HG03139 (cell line): Measurements from ENCODE around the gene DUOX2.
"Not testable (repeated sequence)": the region's sequence is repeated elsewhere in the genome, so short reads cannot be mapped to it uniquely, and the experiment has no call there.

Experiments used
- ATAC-seq: cut with Tn5 transposase; IDR thresholded peaks from one replicate; pipeline ENCODE4 v1.9.1; 2021; ENCODE audit not compliant: unreplicated experiment

Gene DUOX2

DNA sequence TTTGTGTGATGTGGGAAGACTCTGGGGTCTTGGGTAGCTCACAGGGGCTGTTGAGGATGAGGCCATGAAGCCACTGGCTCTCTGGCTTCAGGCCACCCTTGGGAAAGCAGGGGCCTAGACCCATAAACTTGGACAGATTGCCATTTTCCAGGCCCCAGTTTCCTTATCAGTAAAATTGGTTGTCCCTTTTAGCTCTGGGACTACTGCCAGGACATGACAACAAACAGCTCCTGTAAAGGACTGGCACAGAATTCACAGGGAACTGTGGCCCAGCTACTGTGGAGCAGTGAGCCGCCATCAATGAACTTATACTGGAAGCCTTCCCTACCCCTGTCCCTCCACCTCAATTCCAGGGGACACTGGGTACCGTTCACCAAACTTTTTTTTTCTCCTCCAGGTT is 36.6 kb downstream of the DUOX2 start:
- not testable (repeated sequence) for ATAC-seq

DNA sequence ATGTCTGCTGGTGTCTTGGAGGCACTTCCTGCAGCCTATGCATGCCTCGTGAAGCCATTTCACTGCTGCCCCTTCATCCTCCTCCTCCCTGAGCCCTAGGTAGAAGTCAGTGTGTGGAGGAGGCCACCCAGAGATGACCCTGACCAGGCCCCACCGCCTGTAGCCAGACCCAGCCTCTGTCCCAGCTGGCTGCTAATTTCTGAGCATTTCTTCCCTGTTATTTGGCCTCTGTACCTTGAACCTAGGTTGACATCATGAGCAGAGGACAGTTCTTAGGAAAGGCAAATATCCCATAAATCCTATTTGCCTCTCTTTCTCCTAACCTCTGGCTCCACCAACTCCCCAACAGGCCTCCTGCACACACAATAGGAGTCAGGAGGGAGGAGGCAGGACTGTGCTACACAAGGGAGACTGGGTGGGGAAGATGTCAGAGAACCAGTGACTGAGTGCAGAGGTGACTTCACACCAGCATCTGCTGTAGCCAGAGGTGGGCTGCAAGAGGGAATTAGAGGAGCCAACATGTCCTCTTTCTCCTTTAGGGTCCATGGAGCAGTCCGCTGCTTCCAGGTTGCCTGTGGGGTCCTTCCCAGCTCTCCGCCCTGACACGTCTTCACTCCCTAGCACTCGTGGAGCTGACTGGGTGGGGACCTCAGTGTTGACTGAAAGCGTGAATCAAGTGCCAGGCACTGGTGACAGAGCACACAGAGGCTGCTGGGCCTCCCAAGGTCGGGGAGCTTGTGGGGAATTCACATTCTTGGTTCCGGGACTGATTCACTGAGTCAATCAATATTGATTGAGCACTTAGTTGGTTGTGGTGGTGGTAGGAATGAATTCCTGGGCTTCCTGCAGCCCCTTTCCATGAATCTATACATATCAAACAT is 38.3 kb downstream of the DUOX2 start:
- ATAC-seq = not testable (repeated sequence)

DNA sequence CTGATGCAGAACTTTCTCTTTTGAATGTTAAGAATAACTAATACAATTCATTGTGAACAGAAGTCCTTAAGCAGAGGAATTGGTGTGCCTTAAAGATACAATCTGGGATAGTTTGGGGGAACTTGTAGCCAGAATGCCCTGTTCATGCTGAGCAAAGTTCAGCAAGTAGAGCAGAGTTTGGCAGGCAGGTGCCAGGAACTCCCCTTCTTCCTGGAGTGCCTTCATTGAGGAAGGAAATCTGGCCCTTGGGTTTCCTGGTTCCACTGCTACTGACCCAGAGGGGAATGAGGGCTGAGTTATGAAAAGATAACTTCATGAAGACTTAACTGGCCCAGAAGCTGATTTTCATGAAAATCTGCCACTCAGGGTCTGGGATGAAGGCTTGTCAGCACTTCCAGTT is 40.4 kb downstream of the DUOX2 start:
- ATAC-seq = not testable (repeated sequence)

DNA sequence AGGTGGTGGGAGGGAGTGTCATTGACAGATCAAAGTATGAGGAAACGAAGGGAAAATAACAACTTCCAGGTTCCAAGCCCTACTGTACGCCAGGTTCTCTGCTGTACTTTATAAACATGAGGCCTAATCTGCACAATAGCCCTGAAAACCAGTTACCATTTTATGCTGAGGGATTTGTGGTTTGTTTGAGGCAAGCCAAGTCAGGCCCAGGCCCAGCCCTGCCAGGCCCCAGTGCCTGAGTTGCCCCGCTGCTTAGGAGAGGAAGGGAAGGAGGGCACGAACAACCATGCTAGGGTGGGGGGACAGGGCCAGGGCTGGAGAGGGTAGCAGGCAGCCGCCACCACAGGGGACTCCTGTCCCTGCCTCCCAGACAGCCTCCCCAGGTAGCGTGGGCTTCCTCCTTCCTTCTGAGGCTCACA is 44.0 kb downstream of the DUOX2 start:
- not testable (repeated sequence) for ATAC-seq

DNA sequence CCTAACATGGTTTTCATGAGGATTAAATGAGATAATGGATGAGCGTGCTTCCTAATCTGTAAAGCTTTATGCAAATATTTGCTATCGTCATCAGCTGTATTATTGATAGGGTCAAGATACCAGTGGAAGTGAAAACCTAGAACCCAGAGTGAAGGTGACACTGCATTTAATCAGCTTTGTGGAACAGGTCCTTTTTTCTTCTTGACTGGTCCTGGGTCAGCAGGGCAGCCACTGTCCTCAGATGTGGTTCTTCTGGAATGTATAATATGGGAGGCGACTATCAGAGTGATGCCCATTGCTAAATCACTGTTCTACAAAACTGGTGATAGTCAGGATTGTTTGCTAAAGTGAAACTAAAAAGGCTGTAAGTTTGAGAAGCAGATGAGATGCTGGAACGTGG is 49.6 kb downstream of the DUOX2 start:
- no peak for ATAC-seq

DNA sequence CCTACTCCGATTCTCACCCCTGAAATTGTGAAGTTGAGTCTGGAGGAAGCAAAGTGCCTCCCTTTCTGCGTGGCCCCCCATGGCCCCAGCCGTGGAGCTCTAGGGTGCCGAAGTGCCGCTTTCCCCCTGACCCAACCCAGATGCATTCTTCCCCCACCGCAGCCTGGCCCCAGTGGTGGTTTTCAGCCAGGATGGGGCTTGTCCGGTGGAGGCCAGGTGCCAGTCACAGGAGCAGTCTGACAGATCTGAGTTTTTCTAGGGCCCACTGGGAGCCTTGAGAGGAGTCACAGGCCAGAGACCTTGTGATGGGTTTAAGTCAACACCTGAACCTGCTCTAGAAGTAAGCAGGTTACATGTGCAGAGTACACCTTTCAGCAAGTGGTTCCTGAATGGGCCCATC is 51.7 kb downstream of the DUOX2 start:
- ATAC-seq = not testable (repeated sequence)

DNA sequence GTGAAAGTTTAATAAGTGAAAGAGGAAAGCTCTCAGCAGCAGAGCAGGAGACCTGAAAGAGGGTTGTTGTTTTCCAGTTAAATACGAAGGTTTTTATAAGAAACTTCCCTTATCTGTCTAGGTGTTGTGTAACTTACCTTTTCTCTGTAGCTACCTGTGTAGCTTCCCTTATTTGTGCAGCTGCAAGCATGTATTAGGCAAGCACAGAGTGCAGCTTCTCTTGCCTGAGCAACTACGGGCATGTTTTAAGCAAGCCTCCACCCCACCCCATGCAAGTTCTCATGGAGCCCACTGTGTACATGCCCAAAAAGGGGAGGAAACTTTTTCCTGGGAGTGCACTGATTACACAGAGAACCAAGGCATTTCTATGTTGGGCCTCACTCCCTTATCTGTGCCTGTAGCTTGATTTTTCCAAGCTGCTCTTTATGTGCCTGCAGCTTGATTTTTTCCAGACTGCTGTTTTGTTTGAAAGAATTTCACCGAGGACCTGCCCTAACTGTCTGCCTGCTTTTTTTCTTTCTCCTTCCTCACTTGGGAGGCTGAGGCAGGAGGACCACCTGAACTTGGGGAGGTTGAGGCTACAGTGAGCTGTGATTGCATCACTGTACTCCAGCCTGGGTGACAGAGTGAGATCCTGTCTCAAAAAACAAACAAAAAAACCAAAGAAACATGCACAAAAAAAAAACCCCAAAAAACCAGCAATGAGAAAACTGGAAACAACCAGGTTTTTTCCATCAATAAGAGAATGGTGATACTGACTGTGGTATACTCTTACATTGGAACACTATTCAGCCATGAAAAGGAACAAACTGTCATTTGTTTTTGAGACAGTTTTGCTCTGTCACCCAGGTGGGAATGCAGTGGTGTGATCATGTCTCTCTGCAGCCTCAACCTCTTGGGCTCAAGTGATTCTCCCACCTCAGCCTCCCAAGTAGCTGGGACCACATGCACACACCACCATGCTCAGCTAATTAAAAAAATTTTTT is 55.0 kb downstream of the DUOX2 start:
- not testable (repeated sequence) for ATAC-seq

DNA sequence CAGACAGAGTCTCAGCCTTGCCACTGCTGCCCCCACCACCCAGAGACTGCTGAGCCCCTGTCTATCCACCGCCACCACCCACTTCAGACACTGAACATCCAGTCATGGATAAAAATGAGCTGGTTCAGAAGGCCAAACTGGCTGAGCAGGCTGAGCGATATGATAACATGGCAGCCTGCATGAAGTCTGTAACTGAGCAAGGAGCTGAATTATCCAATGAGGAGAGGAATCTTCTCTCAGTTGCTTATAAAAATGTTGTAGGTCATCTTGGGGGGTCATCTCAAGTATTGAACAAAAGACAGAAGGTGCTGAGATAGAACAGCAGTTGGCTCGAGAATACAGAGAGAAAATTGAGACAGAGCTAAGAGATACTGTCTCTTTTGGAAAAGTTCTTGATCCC is 61.3 kb downstream of the DUOX2 start:
- not testable (repeated sequence) for ATAC-seq

DNA sequence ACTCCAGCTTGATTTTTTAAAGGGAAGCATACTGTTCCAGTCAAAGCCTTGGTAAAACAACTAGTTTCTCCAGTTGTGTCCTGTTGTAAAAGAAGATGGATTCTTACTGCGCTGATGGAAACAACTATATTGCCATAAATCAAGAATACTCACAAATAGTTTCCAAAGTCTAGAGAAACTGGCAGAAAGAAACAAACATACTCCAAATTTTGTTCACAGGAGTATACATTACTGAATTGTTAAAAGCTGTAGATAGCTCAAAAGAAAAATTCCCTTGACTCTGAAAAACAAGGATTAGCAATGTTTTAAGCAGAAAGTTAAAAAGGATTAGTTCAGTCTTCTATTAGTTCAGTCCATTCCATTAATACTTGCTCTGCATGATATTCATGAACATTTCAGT is 63.4 kb downstream of the DUOX2 start:
- ATAC-seq = no peak

DNA sequence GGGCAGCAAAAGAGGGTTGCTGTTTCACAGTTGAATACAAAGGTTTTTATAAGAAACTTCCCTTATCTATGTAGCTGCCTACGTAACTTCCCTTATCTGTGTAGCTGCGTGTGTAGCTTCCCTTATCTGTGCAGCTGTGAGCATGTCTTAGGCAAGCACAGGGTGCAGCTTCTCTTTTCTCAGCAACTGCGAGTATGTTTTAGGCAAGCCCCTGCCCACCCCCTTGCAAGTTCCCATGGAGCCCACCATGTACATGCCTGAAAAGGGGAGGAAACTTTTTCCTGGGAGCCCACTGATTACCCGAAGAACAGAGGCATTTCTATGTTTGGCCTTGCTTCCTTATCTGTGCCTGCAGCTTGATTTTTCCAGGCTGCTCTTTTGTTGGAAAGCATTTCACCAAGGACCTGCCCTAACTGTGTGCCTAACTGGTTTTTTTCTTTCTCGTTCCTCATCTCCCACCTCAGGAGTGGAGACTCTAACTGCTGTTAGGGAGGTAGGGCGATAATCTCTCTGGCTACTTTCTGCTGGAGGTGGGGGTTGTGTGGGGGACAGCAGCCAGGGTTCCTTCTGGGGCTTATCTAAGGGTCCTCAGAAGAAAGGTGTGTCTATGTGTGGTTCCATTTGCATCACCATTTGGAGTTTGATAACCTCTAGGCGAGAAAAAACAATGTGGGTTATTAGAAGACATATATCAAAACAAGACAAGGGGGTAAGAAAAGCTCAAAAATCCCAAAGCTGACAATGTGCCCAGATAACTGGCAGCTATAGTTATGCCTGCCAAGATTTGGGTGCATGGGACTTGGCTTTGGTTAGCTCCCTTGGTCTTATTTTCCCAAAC is 65.0 kb downstream of the DUOX2 start:
- no peak for ATAC-seq

DNA sequence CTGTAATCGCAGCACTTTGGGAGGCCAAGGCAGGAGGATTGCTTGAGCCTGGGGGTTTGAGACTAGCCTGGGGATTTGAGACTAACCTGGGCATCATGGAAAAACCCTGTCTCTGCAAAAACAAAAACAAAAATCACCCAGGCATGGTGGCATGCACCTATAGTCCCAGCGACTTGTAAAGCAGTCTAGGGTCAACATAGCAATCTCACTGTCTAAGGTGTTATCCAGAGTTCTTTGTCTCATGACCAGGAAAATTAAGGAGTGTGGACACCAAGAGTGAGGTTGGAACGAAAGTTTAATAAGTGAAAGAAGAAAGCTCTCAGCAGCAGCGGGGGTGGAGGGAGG is 65.6 kb downstream of the DUOX2 start:
- ATAC-seq = not testable (repeated sequence)

DNA sequence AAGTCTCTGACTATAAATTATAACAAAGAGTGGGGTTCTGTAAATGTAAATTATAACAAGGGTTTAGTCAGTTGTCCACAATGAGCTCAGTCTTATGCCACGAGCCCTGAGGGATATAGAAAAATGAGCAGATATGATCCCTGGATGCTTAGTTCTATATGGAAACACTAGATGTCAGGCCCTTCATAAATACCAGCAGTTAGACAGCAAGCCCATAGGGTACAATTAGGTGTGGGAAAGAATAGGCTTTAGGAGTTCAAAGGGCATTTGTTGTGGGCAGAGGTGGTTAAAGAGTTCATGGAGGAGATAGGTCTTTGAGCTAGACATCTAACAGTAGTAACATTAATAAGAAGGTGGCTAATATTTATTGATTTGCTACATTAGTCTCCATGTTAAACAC is 69.7 kb downstream of the DUOX2 start:
- not testable (repeated sequence) for ATAC-seq

DNA sequence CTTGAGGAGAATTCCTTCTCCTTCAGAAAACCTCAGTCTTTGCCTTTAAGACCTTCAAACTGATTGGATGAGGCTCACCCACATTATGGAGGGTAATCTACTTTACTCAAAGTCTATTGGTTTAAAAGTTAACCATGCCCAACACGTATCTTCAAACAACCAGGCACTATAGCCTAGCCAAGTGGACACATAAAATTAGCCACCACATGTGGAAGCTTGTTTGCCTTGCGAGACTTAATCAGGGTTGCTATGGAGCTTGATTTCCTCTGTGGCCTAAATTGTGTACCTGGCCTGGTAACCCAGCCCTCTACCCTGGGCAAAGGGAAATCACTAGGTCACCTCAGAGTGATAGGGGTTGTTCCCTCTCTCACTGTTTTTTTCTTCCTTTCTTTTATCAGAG is 71.1 kb downstream of the DUOX2 start:
- not testable (repeated sequence) for ATAC-seq
